Skeletal muscle satellite cell (primary cell): Measurements from ENCODE around the gene HSD11B1L.

ENCODE experiments used
- H3K27me3 ChIP-seq: 2 replicates; pipeline ENCODE4 v1.7.0; 2013; ENCODE audit warnings: low read length; ENCODE audit not compliant: control insufficient read depth, insufficient read depth
- H3K36me3 ChIP-seq: 2 replicates; pipeline ENCODE4 v1.7.0; 2013; ENCODE audit warnings: mild to moderate bottlenecking, control low read depth, low read length; ENCODE audit not compliant: insufficient read depth
- H3K4me1 ChIP-seq: 2 replicates; pipeline ENCODE4 v1.7.0; 2013; ENCODE audit warnings: low read length; ENCODE audit not compliant: control insufficient read depth, insufficient read depth
- H3K4me2 ChIP-seq: 2 replicates; pipeline ENCODE4 v1.7.0; 2013; ENCODE audit warnings: mild to moderate bottlenecking, low read length
- H3K4me3 ChIP-seq: 2 replicates; pipeline ENCODE4 v1.7.0; 2013; ENCODE audit warnings: low read length
- H3K9ac ChIP-seq: 2 replicates; pipeline ENCODE4 v1.7.0; 2013; ENCODE audit warnings: mild to moderate bottlenecking, low read depth, low read length, moderate library complexity
- H3K9me3 ChIP-seq: replicated peaks from 2 replicates; pipeline ENCODE4 v1.7.0; 2013; ENCODE audit warnings: mild to moderate bottlenecking, control low read depth, low read length

Gene HSD11B1L

GRCh38 chr19:5669212-5669611 lies 11.6 kb upstream of the HSD11B1L start:
- H3K4me1 ChIP-seq = peaks cover 10% of the 10 kb centered on the region
- H3K9ac ChIP-seq = no peak overlapping the region
- peaks cover 58% of the 10 kb centered on the region for H3K36me3 ChIP-seq
- H3K9me3 ChIP-seq = no peaks in the 10 kb centered on the region
- H3K4me2 ChIP-seq = no peak overlapping the region
- no peaks in the 10 kb centered on the region for H3K27me3 ChIP-seq
- no peak overlapping the region for H3K4me3 ChIP-seq

GRCh38 chr19:5671600-5671999 lies 9.2 kb upstream of the HSD11B1L start:
- Histone ChIP-seq H3K4me1 (peaks cover 3% of the 10 kb centered on the region), H3K9ac (no peak overlapping the region), H3K36me3 (peaks cover 38% of the 10 kb centered on the region), H3K27me3 (no peaks in the 10 kb centered on the region), H3K4me2 (no peak overlapping the region), H3K9me3 (no peaks in the 10 kb centered on the region), H3K4me3 (no peak overlapping the region)

DNA sequence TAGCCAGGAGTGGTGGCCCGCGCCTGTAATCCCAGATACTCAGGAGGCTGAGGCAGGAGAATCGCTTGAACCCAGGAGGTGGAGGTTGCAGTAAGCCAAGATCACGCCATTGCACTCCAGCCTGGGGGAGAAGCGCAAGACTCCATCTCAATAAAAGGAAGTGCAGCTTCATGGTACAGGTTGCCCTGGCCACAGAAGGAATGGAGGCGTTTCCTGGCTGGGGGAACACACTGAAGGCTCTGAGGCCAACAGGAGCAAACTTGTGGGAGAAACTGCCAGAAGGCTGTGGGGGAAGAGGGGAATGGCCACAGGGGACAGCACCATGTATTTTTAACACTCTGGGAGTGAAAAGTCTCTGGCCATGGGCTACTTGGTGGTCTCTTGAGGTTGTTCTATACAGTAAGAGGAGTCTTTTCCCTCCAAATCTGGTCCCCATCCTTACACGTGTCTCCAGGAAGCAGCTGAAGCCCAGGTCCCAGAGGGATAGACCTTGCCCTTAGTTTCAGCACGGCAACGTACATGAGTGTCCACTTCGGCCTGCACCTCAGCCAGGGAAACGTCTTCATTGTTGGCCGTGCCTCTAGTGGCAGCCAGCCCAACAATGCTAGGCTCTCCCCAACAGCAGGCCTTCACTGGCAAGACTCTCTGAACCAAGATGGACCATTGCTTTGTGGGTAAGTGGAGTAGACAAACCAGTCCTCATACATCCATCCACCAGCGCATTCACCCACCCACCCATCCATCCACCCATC lies 7.9 kb upstream of the HSD11B1L start:
- H3K4me2 ChIP-seq = no peak overlapping the region
- H3K4me3 ChIP-seq = no peak overlapping the region
- H3K4me1 ChIP-seq = peaks cover 7% of the 10 kb centered on the region
- H3K9ac ChIP-seq = no peak overlapping the region
- H3K36me3 ChIP-seq = peaks cover 28% of the 10 kb centered on the region
- H3K9me3 ChIP-seq = no peaks in the 10 kb centered on the region
- no peaks in the 10 kb centered on the region for H3K27me3 ChIP-seq

- Histone ChIP-seq H3K4me3 (no peak overlapping the region), H3K9me3 (no peaks in the 10 kb centered on the region), H3K4me1 (peaks cover 8% of the 10 kb centered on the region), H3K27me3 (no peaks in the 10 kb centered on the region), H3K4me2 (no peak overlapping the region), H3K9ac (no peak overlapping the region), H3K36me3 (peaks cover 29% of the 10 kb centered on the region)
Observed at GRCh38 chr19:5673752-5674151, 7.1 kb upstream of the HSD11B1L start.

GRCh38 chr19:5674714-5675113 lies 6.1 kb upstream of the HSD11B1L start:
- Histone ChIP-seq H3K9me3 (no peaks in the 10 kb centered on the region), H3K9ac (no peak overlapping the region), H3K36me3 (peaks cover 19% of the 10 kb centered on the region), H3K4me3 (no peak overlapping the region), H3K4me2 (no peak overlapping the region), H3K27me3 (no peaks in the 10 kb centered on the region), H3K4me1 (peaks cover 16% of the 10 kb centered on the region)

DNA sequence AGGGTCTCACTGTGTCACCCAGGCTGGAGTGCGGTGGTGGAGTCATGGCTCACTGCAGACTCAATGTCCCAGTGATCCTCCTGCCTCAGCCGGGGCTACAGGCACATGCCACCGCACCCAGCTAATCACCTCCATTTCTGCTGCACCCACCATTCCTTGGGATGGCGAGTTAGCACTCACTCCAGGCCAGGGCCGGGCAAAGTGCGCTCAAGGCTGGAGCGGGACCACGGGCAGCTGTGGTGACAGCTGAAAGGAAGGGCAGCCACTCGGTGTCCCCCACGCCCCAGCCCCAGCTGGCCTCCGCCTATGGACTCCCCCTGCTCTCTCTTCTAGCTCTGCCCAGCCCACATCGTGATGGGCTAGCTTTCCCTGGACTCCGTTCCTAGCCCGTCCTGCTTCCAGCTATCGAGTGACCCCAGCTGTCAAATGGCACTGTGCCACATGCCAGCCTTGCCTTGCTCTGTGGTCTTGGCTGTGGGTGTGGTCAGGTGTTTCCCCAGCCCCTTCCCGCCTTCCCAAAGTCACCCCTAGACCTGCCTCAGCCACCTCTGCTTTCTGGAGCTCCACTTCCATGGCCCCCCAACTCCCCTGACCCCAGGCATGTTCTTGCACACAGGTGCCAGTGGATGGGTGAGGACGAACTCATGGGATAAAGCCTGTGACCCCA lies 4.6 kb upstream of the HSD11B1L start:
- Histone ChIP-seq H3K4me3 (no peak overlapping the region), H3K27me3 (no peaks in the 10 kb centered on the region), H3K4me2 (no peak overlapping the region), H3K9ac (no peak overlapping the region), H3K36me3 (peaks cover 16% of the 10 kb centered on the region), H3K4me1 (peaks cover 20% of the 10 kb centered on the region), H3K9me3 (no peaks in the 10 kb centered on the region)

- H3K36me3 ChIP-seq = peaks cover 11% of the 10 kb centered on the region
- H3K9ac ChIP-seq = no peak overlapping the region
- no peak overlapping the region for H3K4me3 ChIP-seq
- no peaks in the 10 kb centered on the region for H3K27me3 ChIP-seq
- no peak overlapping the region for H3K4me2 ChIP-seq
- H3K9me3 ChIP-seq = no peaks in the 10 kb centered on the region
- H3K4me1 ChIP-seq = peaks cover 20% of the 10 kb centered on the region
Observed at GRCh38 chr19:5676772-5677105, 4.1 kb upstream of the HSD11B1L start.

DNA sequence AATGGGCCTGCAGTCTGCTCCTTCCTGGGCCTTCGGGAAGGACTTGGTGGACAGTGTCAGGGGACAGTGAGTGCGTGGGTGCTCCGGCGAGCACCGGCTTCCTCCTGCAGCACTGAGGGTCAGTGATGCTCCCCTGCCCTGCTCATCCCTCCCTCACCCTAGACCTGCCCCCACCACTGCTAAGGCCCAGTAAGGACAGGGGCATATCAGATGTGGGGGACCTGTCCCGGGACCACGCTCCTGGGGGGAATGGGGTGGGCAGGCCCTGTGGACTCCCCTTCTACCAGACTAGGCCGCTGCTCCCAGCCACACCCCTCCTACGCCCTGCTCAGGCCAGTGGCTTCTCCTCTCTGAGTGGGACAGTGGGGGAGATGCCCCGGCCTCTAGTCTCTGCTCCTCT lies 3.7 kb upstream of the HSD11B1L start:
- H3K4me1 ChIP-seq = peaks cover 20% of the 10 kb centered on the region
- peaks cover 7% of the 10 kb centered on the region for H3K36me3 ChIP-seq
- H3K27me3 ChIP-seq = no peaks in the 10 kb centered on the region
- no peak overlapping the region for H3K9ac ChIP-seq
- no peak overlapping the region for H3K4me3 ChIP-seq
- no peaks in the 10 kb centered on the region for H3K9me3 ChIP-seq
- no peak overlapping the region for H3K4me2 ChIP-seq

DNA sequence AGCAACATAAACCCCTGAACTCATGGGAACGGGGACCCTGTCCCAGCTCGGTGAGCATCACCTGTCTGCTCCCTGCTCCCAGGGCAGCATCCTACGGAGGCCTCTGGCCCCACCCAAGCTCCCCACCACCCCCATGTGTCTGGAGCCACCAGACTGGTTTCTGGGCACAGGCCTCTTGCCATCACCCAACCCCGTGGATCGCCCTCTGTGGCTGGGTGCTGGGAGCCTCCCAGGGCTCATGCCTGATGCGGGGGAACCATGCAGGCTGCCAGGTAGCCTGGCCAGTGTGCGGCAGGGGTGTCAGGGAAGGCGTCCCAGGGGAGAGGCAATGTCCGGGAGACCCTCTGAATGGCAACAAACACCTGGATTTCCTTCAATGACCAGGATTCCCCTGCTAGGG lies 3.2 kb upstream of the HSD11B1L start:
- Histone ChIP-seq H3K4me3 (no peak overlapping the region), H3K4me1 (peaks cover 20% of the 10 kb centered on the region), H3K4me2 (no peak overlapping the region), H3K9me3 (no peaks in the 10 kb centered on the region), H3K27me3 (no peaks in the 10 kb centered on the region), H3K9ac (no peak overlapping the region), H3K36me3 (peaks cover 7% of the 10 kb centered on the region)

GRCh38 chr19:5678071-5678718 lies 2.6 kb upstream of the HSD11B1L start:
- Histone ChIP-seq H3K4me1 (peaks cover 20% of the 10 kb centered on the region), H3K36me3 (peaks cover 7% of the 10 kb centered on the region), H3K27me3 (no peaks in the 10 kb centered on the region), H3K9me3 (no peaks in the 10 kb centered on the region), H3K4me2 (no peak overlapping the region), H3K9ac (no peak overlapping the region), H3K4me3 (no peak overlapping the region)

DNA sequence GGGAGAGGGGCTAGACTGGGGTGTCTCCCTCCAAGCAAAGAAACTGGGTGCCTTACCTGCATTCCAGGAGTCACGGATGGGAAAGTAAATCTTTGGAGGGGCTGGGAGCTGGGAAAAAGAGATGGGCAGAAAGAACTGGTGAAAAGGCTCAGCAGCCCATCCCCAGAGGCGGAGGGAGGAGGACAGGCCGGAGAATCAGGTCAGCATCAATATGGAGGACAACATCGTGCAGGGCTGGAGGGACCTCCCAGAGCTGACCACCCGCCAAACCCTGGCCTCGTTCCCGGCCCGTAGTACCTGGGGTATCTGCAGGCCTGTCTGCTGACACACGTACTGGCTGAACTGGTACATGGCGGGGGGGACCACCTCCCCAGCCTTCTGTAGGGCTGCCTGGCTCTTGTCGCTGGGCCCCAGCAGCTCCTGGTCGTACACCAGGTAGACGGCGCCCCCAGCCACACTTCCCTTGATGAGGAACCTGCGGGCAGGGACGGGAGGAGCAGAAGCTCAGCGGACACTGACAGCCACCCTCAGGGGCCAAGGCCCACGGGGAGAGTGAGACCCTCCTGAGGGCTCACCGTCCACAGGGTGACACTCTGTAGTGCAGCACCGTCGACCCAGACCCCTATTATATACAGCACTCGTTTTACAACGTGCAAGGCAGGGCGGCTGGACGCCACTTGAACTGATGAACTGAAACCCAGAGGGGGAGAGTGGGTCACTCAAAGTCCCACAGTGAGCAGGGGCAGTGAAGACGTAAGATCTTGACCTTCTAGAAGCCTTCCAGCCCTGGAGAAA lies 1.3 kb upstream of the HSD11B1L start:
- Histone ChIP-seq H3K4me2 (peak overlapping the region; percentile 99), H3K4me3 (peak overlapping the region; percentile 95), H3K9me3 (no peaks in the 10 kb centered on the region), H3K4me1 (peaks cover 20% of the 10 kb centered on the region), H3K27me3 (no peaks in the 10 kb centered on the region), H3K9ac (peak overlapping the region; percentile 94), H3K36me3 (peaks cover 7% of the 10 kb centered on the region)
